ENCODE results near the gene PHOSPHO2.

PHOSPHO2 gene

GRCh38 chr2:169694113-169694893 lies at the start of gene PHOSPHO2, which contains the start of gene CFAP210:
Gene PHOSPHO2, plus strand, starts transcription at chr2:169694469. Its CDS starts 6,503 bp downstream, at chr2:169700972.
Gene CFAP210, minus strand, starts transcription at chr2:169694405. Its CDS starts 78 bp downstream, at chr2:169694327.
- peak; percentile 99 for DNase-seq (ENCODE audit: low read depth)

- DNase-seq (ENCODE audit: low read depth): no peak
These were observed 46.8 kb upstream of the PHOSPHO2 start for GRCh38 chr2:169647496-169647895.

GRCh38 chr2:169649278-169649677 lies 45.0 kb upstream of the PHOSPHO2 start:
- no peak for DNase-seq (ENCODE audit: low read depth)

GRCh38 chr2:169653636-169654035 lies 40.6 kb upstream of the PHOSPHO2 start:
- DNase-seq (ENCODE audit: low read depth): no peak

GRCh38 chr2:169656164-169656563 lies 38.1 kb upstream of the PHOSPHO2 start:
- DNase-seq (ENCODE audit: low read depth): no peak

GRCh38 chr2:169658877-169659276 lies 35.4 kb upstream of the PHOSPHO2 start:
- DNase-seq (ENCODE audit: low read depth): no peak

GRCh38 chr2:169659320-169659719 lies 34.9 kb upstream of the PHOSPHO2 start:
- DNase-seq (ENCODE audit: low read depth): no peak

- DNase-seq (ENCODE audit: low read depth): no peak
These were observed 33.0 kb upstream of the PHOSPHO2 start for GRCh38 chr2:169661265-169661664.

- DNase-seq (ENCODE audit: low read depth): no peak
These were observed 31.5 kb upstream of the PHOSPHO2 start for GRCh38 chr2:169662744-169663143.

GRCh38 chr2:169663247-169663646 lies 31.0 kb upstream of the PHOSPHO2 start:
- no peak for DNase-seq (ENCODE audit: low read depth)

GRCh38 chr2:169664600-169664977 lies 29.7 kb upstream of the PHOSPHO2 start:
- DNase-seq (ENCODE audit: low read depth): no peak

GRCh38 chr2:169664978-169665930 lies 29.0 kb upstream of the PHOSPHO2 start:
- DNase-seq (ENCODE audit: low read depth): no peak

GRCh38 chr2:169667583-169667982 lies 26.7 kb upstream of the PHOSPHO2 start:
- DNase-seq (ENCODE audit: low read depth): no peak

- no peak for DNase-seq (ENCODE audit: low read depth)
These were observed 24.0 kb upstream of the PHOSPHO2 start for GRCh38 chr2:169670215-169670651.

- no peak for DNase-seq (ENCODE audit: low read depth)
These were observed 23.3 kb upstream of the PHOSPHO2 start for GRCh38 chr2:169670937-169671336.

- no peak for DNase-seq (ENCODE audit: low read depth)
These were observed 21.9 kb upstream of the PHOSPHO2 start for GRCh38 chr2:169672406-169672805.

GRCh38 chr2:169673106-169673505 lies 21.2 kb upstream of the PHOSPHO2 start:
- DNase-seq (ENCODE audit: low read depth): no peak

GRCh38 chr2:169673921-169674320 lies 20.3 kb upstream of the PHOSPHO2 start:
- no peak for DNase-seq (ENCODE audit: low read depth)

- no peak for DNase-seq (ENCODE audit: low read depth)
These were observed 17.9 kb upstream of the PHOSPHO2 start for GRCh38 chr2:169676357-169676756.

GRCh38 chr2:169676850-169677249 lies 17.4 kb upstream of the PHOSPHO2 start:
- no peak for DNase-seq (ENCODE audit: low read depth)

- DNase-seq (ENCODE audit: low read depth): no peak
These were observed 11.2 kb upstream of the PHOSPHO2 start for GRCh38 chr2:169683054-169683424.

- DNase-seq (ENCODE audit: low read depth): no peak
These were observed 10.7 kb upstream of the PHOSPHO2 start for GRCh38 chr2:169683425-169684134.

All from stimulated activated CD8-positive, alpha-beta memory T cell treated with anti-CD3 and anti-CD28 coated beads, Interleukin-15, amount 100 ng/mL, for 1 hour (primary cell).